GM18526 (cell line): ENCODE measurements around the gene NBPF6.
"Not testable (repeated sequence)": the region's sequence is repeated elsewhere in the genome, so short reads cannot be mapped to it uniquely, and the experiment has no call there.

Experiments
- POLR2A ChIP-seq: IDR thresholded peaks from 3 replicates; pipeline ENCODE4 v1.6.1; 2011; ENCODE audit not compliant: insufficient read length; ENCODE audit errors: extremely low read depth

NBPF6 gene, protein sequence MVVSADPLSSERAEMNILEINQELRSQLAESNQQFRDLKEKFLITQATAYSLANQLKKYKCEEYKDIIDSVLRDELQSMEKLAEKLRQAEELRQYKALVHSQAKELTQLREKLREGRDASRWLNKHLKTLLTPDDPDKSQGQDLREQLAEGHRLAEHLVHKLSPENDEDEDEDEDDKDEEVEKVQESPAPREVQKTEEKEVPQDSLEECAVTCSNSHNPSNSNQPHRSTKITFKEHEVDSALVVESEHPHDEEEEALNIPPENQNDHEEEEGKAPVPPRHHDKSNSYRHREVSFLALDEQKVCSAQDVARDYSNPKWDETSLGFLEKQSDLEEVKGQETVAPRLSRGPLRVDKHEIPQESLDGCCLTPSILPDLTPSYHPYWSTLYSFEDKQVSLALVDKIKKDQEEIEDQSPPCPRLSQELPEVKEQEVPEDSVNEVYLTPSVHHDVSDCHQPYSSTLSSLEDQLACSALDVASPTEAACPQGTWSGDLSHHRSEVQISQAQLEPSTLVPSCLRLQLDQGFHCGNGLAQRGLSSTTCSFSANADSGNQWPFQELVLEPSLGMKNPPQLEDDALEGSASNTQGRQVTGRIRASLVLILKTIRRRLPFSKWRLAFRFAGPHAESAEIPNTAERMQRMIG

GRCh38 chr1:108450043-108450442 lies at the start of gene NBPF6:
TSS of gene NBPF6 (plus strand) at chr1:108450343. CDS start at chr1:108450602, 259 bp downstream.
- TF ChIP-seq POLR2A = not testable (repeated sequence)

DNA sequence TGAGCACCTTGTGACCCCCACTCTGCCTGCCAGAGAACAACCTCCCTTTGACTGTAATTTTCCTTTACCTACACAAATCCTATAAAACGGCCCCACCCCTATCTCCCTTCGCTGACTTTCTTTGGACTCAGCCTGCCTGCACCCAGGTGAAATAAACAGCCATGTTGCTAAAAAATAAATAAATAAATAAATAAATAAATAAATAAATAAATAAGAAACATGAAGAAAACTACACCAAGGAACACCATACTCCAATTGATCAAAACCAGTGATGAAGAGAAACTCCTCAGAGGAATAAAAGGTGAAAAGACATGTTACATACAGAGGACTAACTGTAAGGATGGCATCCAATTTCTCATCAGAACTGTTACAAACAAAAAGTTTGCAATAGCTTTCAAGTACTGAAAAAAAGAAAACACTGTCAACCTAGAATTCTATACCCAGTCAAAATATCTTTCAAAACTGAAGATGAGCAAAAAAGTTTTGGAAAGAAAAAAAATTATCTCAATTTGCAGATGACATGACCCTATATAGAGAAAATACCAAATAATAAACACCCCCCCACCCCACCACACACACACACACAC lies 28.4 kb downstream of the NBPF6 start:
- no peak for TF ChIP-seq POLR2A

DNA sequence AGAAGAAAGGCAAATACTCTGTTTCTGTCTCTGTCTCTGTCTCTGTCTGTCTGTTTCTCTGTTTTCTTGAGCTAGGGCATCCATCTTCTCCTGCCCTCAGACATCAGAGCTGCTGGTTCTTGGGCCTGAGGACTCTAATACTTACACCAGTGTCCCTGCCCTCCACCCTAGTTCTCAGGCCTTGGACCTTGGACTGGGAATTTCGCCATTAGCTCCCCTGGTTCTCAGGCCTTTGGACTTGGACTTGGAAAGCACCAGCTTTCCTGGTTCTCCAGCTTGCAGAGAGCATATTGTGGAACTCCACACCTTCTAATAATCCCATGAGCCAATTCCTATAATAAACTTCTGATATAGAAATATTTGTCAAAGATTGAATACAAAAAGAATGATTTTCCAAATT lies 32.6 kb downstream of the NBPF6 start:
- no peak for TF ChIP-seq POLR2A

- TF ChIP-seq POLR2A = no peak
Observed at GRCh38 chr1:108502138-108502537, 52.0 kb downstream of the NBPF6 start.

GRCh38 chr1:108502624-108503023 lies 52.5 kb downstream of the NBPF6 start:
- no peak for TF ChIP-seq POLR2A

DNA sequence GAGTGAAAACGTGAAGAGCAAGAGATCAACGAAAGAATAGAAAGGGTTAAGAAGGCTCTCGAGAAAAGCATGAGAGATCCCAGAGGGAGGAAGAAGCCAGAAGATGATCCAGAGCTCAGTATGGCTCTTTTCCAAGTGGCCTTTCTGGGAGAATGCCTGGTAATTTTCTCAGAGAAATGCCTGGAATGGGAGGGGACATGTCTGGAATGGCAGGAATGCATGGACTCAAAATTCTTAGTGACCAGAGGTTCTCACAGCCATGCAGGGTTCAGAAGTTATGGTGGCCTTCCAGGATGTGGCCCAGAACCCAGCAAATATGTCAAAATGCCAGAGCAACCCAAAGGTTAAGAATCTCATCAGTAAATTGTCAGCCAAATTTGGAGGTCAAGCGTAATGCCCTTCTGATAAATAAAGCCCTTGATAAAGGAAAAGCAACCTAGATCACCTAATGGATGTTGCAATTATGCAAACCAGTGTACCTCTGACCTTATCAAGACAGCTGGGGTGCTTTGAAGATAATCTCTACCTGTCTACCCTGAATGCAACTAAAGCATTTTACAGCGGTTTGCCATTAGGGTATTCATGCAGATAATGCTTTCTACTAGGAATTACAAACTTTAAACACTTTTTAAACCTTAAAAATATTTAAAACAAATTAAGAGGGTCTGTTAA lies 53.1 kb downstream of the NBPF6 start:
- TF ChIP-seq POLR2A = no peak

GRCh38 chr1:108504447-108504846 lies 54.3 kb downstream of the NBPF6 start:
- no peak for TF ChIP-seq POLR2A

GRCh38 chr1:108505763-108506070 lies 55.6 kb downstream of the NBPF6 start:
- TF ChIP-seq POLR2A = no peak

DNA sequence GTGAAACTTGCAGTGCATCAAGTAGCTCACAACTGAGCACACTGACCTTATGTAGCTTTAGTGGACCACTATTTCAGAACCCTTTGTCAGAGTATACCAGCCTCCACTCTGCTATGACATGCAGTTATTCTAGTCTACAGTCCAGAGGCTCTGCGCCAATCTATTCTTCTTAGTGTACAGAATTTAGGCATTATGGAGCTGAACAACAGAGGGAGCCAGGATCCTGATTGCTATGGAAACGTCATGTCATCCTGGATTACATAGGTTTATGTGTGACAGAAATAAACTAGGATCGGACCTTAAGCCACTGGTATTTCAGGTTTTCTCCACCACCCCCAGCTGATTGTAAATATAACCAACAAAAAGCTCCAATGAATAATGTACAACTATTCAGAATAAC lies 61.6 kb downstream of the NBPF6 start:
- TF ChIP-seq POLR2A = no peak

GRCh38 chr1:108512239-108513043 lies 62.3 kb downstream of the NBPF6 start:
- no peak for TF ChIP-seq POLR2A

DNA sequence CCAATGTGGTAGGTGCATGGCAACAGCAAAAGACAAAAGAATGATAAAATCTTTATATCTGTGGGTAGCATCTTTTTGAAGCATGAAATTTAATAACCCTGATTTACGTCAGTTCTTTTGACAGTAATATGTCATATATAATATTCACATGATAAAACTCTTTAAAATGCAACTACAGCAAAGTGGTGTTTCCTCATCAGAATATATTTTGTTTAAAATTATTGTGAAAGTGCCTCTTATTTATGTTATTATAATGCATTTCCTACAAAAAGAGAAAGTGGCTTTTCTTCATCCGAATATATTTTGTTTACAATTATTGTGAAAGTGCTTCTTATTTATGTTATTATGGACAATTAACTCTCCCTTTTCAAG lies 62.9 kb downstream of the NBPF6 start:
- no peak for TF ChIP-seq POLR2A
